SH-SY5Y (cell line): Measurements from ENCODE around the gene ZNF689.

Source experiments
- GATA2 ChIP-seq: IDR thresholded peaks from 2 replicates; pipeline ENCODE4 v1.6.1; 2011; ENCODE audit warnings: mild to moderate bottlenecking, low read depth, low read length
- GATA3 ChIP-seq: IDR thresholded peaks from 2 replicates; pipeline ENCODE4 v1.6.1; 2011; ENCODE audit warnings: low read depth, mild to moderate bottlenecking, low read length, moderate library complexity

GRCh38 chr16:30652005-30652296, 41.8 kb upstream of the ZNF689 start:
- TF ChIP-seq GATA2 (no peak), GATA3 (no peak)
